Endothelial cell of umbilical vein (primary cell): Measurements from ENCODE around the gene PRSS53. TPM values are rescaled to one million over a fixed set of nuclear protein-coding genes. Genes with fewer than 3 reads are reported as not detected.

Experiments
- BruUV-seq: library from RNA; stranded (reverse); fragments of 400-500 nt; replicated peaks from 2 replicates; lab custom pipeline; 2021; lab: Mats Ljungman, UMichigan
- CTCF ChIA-PET: fragments of 300-600, 350-600 bp; sonication (Branson Sonifier 250); formaldehyde crosslinking; loops from one replicate; lab custom pipeline; 2021; ENCODE audit warnings: antibody characterized with exemption, inconsistent platforms; lab: Charles Lee
- POLR2A ChIA-PET: fragments of 300-600, 350-600 bp; sonication (Branson Sonifier 250); formaldehyde crosslinking; loops from one replicate; lab custom pipeline; 2021; ENCODE audit warnings: antibody characterized with exemption, inconsistent platforms; lab: Charles Lee
- DNase-seq: peaks from one replicate; pipeline ENCODE4 v3.0.0-alpha.2; 2011; ENCODE audit warnings: low read depth, low spot score
- FAIRE-seq: peaks from 2 replicates; lab custom pipeline; 2011; peaks lifted over from hg19 to GRCh38; lab: Jason Lieb, UNC
- H2AFZ ChIP-seq: 2 replicates; pipeline ENCODE4 v1.6.0; 2012; ENCODE audit warnings: low read depth, low read length, control low read depth, inconsistent platforms
- H3K27ac ChIP-seq: 2 replicates; pipeline ENCODE4 v1.5.1; 2011; ENCODE audit warnings: low read depth, mild to moderate bottlenecking, control low read depth, low read length, moderate library complexity; ENCODE audit not compliant: insufficient read depth
- H3K27me3 ChIP-seq, 2 experiments: 2 replicates each; pipeline versions ENCODE4 v1.6.0 to v1.6.1; 2011; ENCODE audit warnings: low read length in 2 of 2, mixed read lengths in 1 of 2; ENCODE audit not compliant: control insufficient read depth in 2 of 2, insufficient read depth in 2 of 2
- H3K36me3 ChIP-seq, 2 experiments: 2 replicates in 1 of 2; 3 replicates in 1 of 2; pipeline ENCODE4 v1.5.1; 2011; ENCODE audit warnings: low read length in 2 of 2, mild to moderate bottlenecking in 1 of 2, moderate library complexity in 1 of 2; ENCODE audit not compliant: control insufficient read depth in 2 of 2, insufficient read depth in 2 of 2; ENCODE audit errors: extremely low read depth in 1 of 2
- H3K4me1 ChIP-seq: 3 replicates; pipeline ENCODE4 v1.5.1; 2011; ENCODE audit warnings: mild to moderate bottlenecking, low read length; ENCODE audit not compliant: control insufficient read depth, insufficient read depth; ENCODE audit errors: extremely low read depth
- H3K4me2 ChIP-seq: 2 replicates; pipeline ENCODE4 v1.6.1; 2011; ENCODE audit warnings: low read length, control low read depth, mixed read lengths; ENCODE audit not compliant: insufficient read depth
- H3K4me3 ChIP-seq, 3 experiments: fragments of 200-600 bp in 1 of 3; sonication (generic), shearing (Covaris generic) in 1 of 3; replicated peaks in 1 of 3; 2 replicates each; pipeline ENCODE4 v1.5.1; 2011 to 2016; ENCODE audit warnings: control low read depth in 3 of 3, low read length in 3 of 3, mild to moderate bottlenecking in 2 of 3, inconsistent platforms in 1 of 3, low read depth in 1 of 3, moderate library complexity in 1 of 3; ENCODE audit not compliant: insufficient read depth in 1 of 3
- H3K79me2 ChIP-seq: 2 replicates; pipeline ENCODE4 v1.6.0; 2012; ENCODE audit warnings: low read length, inconsistent platforms; ENCODE audit not compliant: control insufficient read depth, insufficient read depth
- H3K9ac ChIP-seq: replicated peaks from 2 replicates; pipeline ENCODE3; 2011; ENCODE audit warnings: low read length, control low read depth; ENCODE audit not compliant: insufficient read depth; ENCODE audit errors: extremely low read depth
- H3K9me1 ChIP-seq: replicated peaks from 3 replicates; pipeline ENCODE4 v1.6.0; 2011; ENCODE audit warnings: mild to moderate bottlenecking, low read length; ENCODE audit not compliant: control insufficient read depth, insufficient read depth; ENCODE audit errors: extremely low read depth
- H3K9me3 ChIP-seq: replicated peaks from 2 replicates; pipeline ENCODE4 v1.5.1; 2012; ENCODE audit warnings: low read length, inconsistent platforms; ENCODE audit not compliant: control insufficient read depth, insufficient read depth
- H4K20me1 ChIP-seq: replicated peaks from 2 replicates; pipeline ENCODE3; 2011; ENCODE audit warnings: mild to moderate bottlenecking, low read length; ENCODE audit not compliant: control insufficient read depth, insufficient read depth; ENCODE audit errors: extremely low read depth
- CTCF ChIP-seq, 2 donors: IDR thresholded peaks; 1 replicate in 1 of 2; 2 replicates in 1 of 2; pipeline ENCODE4 v1.5.1; 2011; ENCODE audit warnings: low read length in 2 of 2, mild to moderate bottlenecking in 2 of 2, moderate library complexity in 2 of 2, control low read depth in 1 of 2, inconsistent platforms in 1 of 2, low read depth in 1 of 2; ENCODE audit not compliant: insufficient read depth in 1 of 2; ENCODE audit errors: extremely low read depth in 1 of 2
- EZH2 ChIP-seq: IDR thresholded peaks from 2 replicates; pipeline ENCODE4 v1.6.1; 2012; ENCODE audit warnings: borderline replicate concordance, low read depth, mild to moderate bottlenecking, moderate library complexity, low read length, inconsistent platforms; ENCODE audit not compliant: severe bottlenecking
- FOS ChIP-seq: IDR thresholded peaks from 2 replicates; pipeline ENCODE4 v1.6.1; 2011; ENCODE audit warnings: mild to moderate bottlenecking, low read length, moderate library complexity, borderline replicate concordance; ENCODE audit not compliant: insufficient read depth
- GATA2 ChIP-seq: IDR thresholded peaks from 2 replicates; pipeline ENCODE4 v1.7.0; 2011; ENCODE audit warnings: low read depth, mild to moderate bottlenecking, moderate library complexity, mixed read lengths, low read length; ENCODE audit not compliant: insufficient read length, insufficient read depth
- JUN ChIP-seq: IDR thresholded peaks from 2 replicates; pipeline ENCODE4 v1.6.1; 2011; ENCODE audit warnings: borderline replicate concordance, low read depth; ENCODE audit not compliant: insufficient read length, insufficient read depth
- MAX ChIP-seq: IDR thresholded peaks from 2 replicates; pipeline ENCODE4 v1.6.1; 2011; ENCODE audit not compliant: insufficient read depth, insufficient read length
- MYC ChIP-seq: IDR thresholded peaks from one replicate; pipeline ENCODE4 v1.6.1; 2011; ENCODE audit warnings: mild to moderate bottlenecking, low read depth, low read length
- POLR2A ChIP-seq: IDR thresholded peaks from 2 replicates; pipeline ENCODE4 v1.6.1; 2012; ENCODE audit warnings: low read depth, mild to moderate bottlenecking, control low read depth, low read length
- POLR2AphosphoS5 ChIP-seq: IDR thresholded peaks from 2 replicates; pipeline ENCODE4 v1.6.1; 2012; ENCODE audit warnings: low read depth, mild to moderate bottlenecking, control low read depth, low read length, moderate library complexity; ENCODE audit not compliant: insufficient read depth
- dilution Hi-C: fragments of 300-500 bp; cut with MboI; formaldehyde crosslinking; loops from one replicate; pipeline ENCODE4 v1.15.0; 2019; ENCODE audit warnings: low sequenced_read_pairs; ENCODE audit not compliant: extremely low pct_ligation_motif_present
- intact Hi-C: fragments of 100-400 bp; cut with micrococcal nuclease; formaldehyde crosslinking; loops from one replicate; pipeline ENCODE4 v1.10.0; 2022
- polyA plus RNA-seq, 4 experiments: library from polyadenylated mRNA; depleted of rRNA in 3 of 4; stranded (reverse) in 3 of 4; unstranded in 1 of 4; fragments of >200 nt; gene quantifications; 2 replicates each; pipeline versions ENCODE4 v1.2.1 to v1.2.3, GENCODE V29; 2011 to 2012; ENCODE audit warnings: missing spikeins in 1 of 4
- total RNA-seq: library from RNA; stranded (reverse); gene quantifications from 2 replicates; pipeline ENCODE4 v1.2.3, GENCODE V29; 2021

Gene PRSS53
- total and polyA plus RNA-seq, 2 donors (not counting 3 experiments of a cell fraction or from before 2014, with no cell fraction given): 2.8 to 3.5 TPM

- no peak overlapping the region for H3K4me2 ChIP-seq
- no peaks in the 10 kb centered on the region for H4K20me1 ChIP-seq
- intact Hi-C loops (no loop called here), dilution Hi-C loops (no loop called here)
- no peak overlapping the region for H3K27ac ChIP-seq
- DNase-seq (no peak), FAIRE-seq (no peak)
- no peaks in the 10 kb centered on the region for H3K9me3 ChIP-seq
- H3K36me3 ChIP-seq: peaks cover 0 to 11% of the 10 kb centered on the region in 2 experiments
- TF ChIP-seq MAX (no peak), MYC (no peak), POLR2A (no peak), JUN (no peak), CTCF (IDR thresholded peaks at IDR 0.05; ENCODE audit: extremely low read depth in 1 of 2, insufficient read depth in 1 of 2, low read depth in 1 of 2, low read length in 2 of 2) (no peak), GATA2 (no peak), POLR2AphosphoS5 (no peak), EZH2 (no peak), FOS (no peak)
- no peaks in the 10 kb centered on the region for H3K79me2 ChIP-seq
- CTCF ChIA-PET: interaction anchor here (1.4 to 2.4 kb wide), 3 partner anchors 11 to 13 kb away, joined by 5 to 13 read pairs (median 8); no protein-coding TSS in a partner anchor
- no peak overlapping the region for H3K4me3 ChIP-seq
- H2AFZ ChIP-seq: no peak overlapping the region
- H3K9ac ChIP-seq: no peak overlapping the region
- H3K27me3 ChIP-seq: no peaks in the 10 kb centered on the region
- no peaks in the 10 kb centered on the region for H3K9me1 ChIP-seq
- H3K4me1 ChIP-seq: no peaks in the 10 kb centered on the region
- no TSS peak for BruUV-seq
- POLR2A ChIA-PET: no interaction called here
These were observed 42.2 kb upstream of the PRSS53 start for GRCh38 chr16:31130899-31131298.
